GM23338 (cell line): ENCODE results near the gene ACY1. TPM values are rescaled to one million over a fixed set of nuclear protein-coding genes. Genes with fewer than 3 reads are reported as not detected.

Experiments used
- ATAC-seq: fragments of 200-7000 bp; cut with Tn5 transposase; 3 replicates; pipeline ENCODE4 v1.9.1; 2020
- DNase-seq: peaks from one replicate; pipeline ENCODE4 v3.0.0-alpha.2; 2015; ENCODE audit warnings: low spot score
- H2AFZ ChIP-seq: fragments of 200-600 bp; sonication (generic); 2 replicates; pipeline ENCODE4 v1.8.0; 2016; ENCODE audit warnings: antibody characterized with exemption, mild to moderate bottlenecking, moderate library complexity
- H3F3A ChIP-seq: fragments of 200-600 bp; sonication (generic); replicated peaks from 2 replicates; pipeline ENCODE4 v1.8.0; 2017; ENCODE audit warnings: antibody characterized with exemption, mixed run types, low read depth
- H3K27ac ChIP-seq: fragments of 200-600 bp; sonication (generic); 2 replicates; pipeline ENCODE4 v1.6.1; 2016; ENCODE audit warnings: low read depth
- H3K27me3 ChIP-seq: fragments of 200-600 bp; sonication (generic); 2 replicates; pipeline ENCODE4 v1.8.0; 2016; ENCODE audit warnings: mild to moderate bottlenecking, mixed run types, moderate library complexity; ENCODE audit not compliant: insufficient read depth
- H3K36me3 ChIP-seq: fragments of 200-600 bp; sonication (generic); 2 replicates; pipeline ENCODE4 v1.8.0; 2016; ENCODE audit warnings: mild to moderate bottlenecking; ENCODE audit not compliant: insufficient read depth
- H3K4me1 ChIP-seq: fragments of 200-600 bp; sonication (generic); 2 replicates; pipeline ENCODE4 v1.8.0; 2016; ENCODE audit warnings: mild to moderate bottlenecking, moderate library complexity; ENCODE audit not compliant: insufficient read depth
- H3K4me2 ChIP-seq: fragments of 200-600 bp; sonication (generic); 2 replicates; pipeline ENCODE4 v1.7.1; 2017; ENCODE audit warnings: mixed run types
- H3K4me3 ChIP-seq: fragments of 200-600 bp; sonication (generic); 2 replicates; pipeline ENCODE4 v1.6.1; 2016; ENCODE audit warnings: mixed run types
- H3K79me2 ChIP-seq: fragments of 200-600 bp; sonication (generic); replicated peaks from 2 replicates; pipeline ENCODE4 v1.8.0; 2017; ENCODE audit warnings: mild to moderate bottlenecking; ENCODE audit not compliant: insufficient read depth
- H3K9me2 ChIP-seq: fragments of 200-600 bp; sonication (generic); 2 replicates; pipeline ENCODE4 v1.8.0; 2017; ENCODE audit not compliant: insufficient read depth
- H4K20me1 ChIP-seq: fragments of 200-600 bp; sonication (generic); replicated peaks from 2 replicates; pipeline ENCODE4 v1.8.0; 2017; ENCODE audit warnings: mild to moderate bottlenecking; ENCODE audit not compliant: insufficient read depth
- H3K27ac Mint-ChIP-seq: 2 replicates; pipeline ENCODE4 v1.8.0; 2020; ENCODE audit warnings: inconsistent platforms, mild to moderate bottlenecking, moderate library complexity, mixed read lengths
- H3K27me3 Mint-ChIP-seq: 3 replicates; pipeline ENCODE4 v1.8.0; 2022; ENCODE audit warnings: low read depth, mild to moderate bottlenecking, moderate library complexity, mixed read lengths, inconsistent platforms; ENCODE audit not compliant: insufficient read depth, poor library complexity
- H3K36me3 Mint-ChIP-seq: 3 replicates; pipeline ENCODE4 v1.8.0; 2021; ENCODE audit warnings: low read depth, mild to moderate bottlenecking, inconsistent platforms, moderate library complexity, mixed read lengths
- H3K4me1 Mint-ChIP-seq: 3 replicates; pipeline ENCODE4 v1.8.0; 2020; ENCODE audit warnings: mild to moderate bottlenecking, inconsistent platforms, mixed read lengths
- H3K4me3 Mint-ChIP-seq: 3 replicates; pipeline ENCODE4 v1.8.0; 2021; ENCODE audit warnings: moderate library complexity, mild to moderate bottlenecking, inconsistent platforms, mixed read lengths
- H3K9me3 Mint-ChIP-seq: 3 replicates; pipeline ENCODE4 v1.8.0; 2020; ENCODE audit warnings: moderate library complexity, mild to moderate bottlenecking, inconsistent platforms, mixed read lengths
- CREB1 ChIP-seq: fragments of 250-450 bp; sonication (Bioruptor Pico); IDR thresholded peaks from 2 replicates; pipeline ENCODE4 v1.5.0; 2020; ENCODE audit warnings: low read depth, mild to moderate bottlenecking, moderate library complexity
- EZH2 ChIP-seq: fragments of 200-600 bp; sonication (generic); IDR thresholded peaks from one replicate; pipeline ENCODE4 v1.8.0; 2017; ENCODE audit warnings: antibody characterized with exemption, mild to moderate bottlenecking, low read depth; ENCODE audit not compliant: unreplicated experiment
- EZH2phosphoT487 ChIP-seq: fragments of 200-600 bp; sonication (generic); IDR thresholded peaks from one replicate; pipeline ENCODE4 v1.8.1; 2018; ENCODE audit warnings: antibody characterized with exemption; ENCODE audit not compliant: unreplicated experiment
- JUNB ChIP-seq: IDR thresholded peaks from one replicate; pipeline ENCODE4 v1.6.1; 2016; ENCODE audit warnings: antibody characterized with exemption; ENCODE audit not compliant: unreplicated experiment
- NANOG ChIP-seq: IDR thresholded peaks from 2 replicates; pipeline ENCODE4 v1.6.1; 2016; ENCODE audit warnings: antibody characterized with exemption, borderline replicate concordance
- POLR2AphosphoS5 ChIP-seq: IDR thresholded peaks from 2 replicates; pipeline ENCODE4 v1.6.1; 2016; ENCODE audit warnings: antibody characterized with exemption, low read depth
- STAT1 ChIP-seq: IDR thresholded peaks from one replicate; pipeline ENCODE4 v1.6.1; 2016; ENCODE audit warnings: antibody characterized with exemption; ENCODE audit not compliant: unreplicated experiment
- ZNF114 ChIP-seq: fragments of 250-450 bp; sonication (Bioruptor Pico); IDR thresholded peaks from 2 replicates; pipeline ENCODE4 v1.5.0; 2020; ENCODE audit warnings: mild to moderate bottlenecking, moderate library complexity
- ZNF331 ChIP-seq: fragments of 250-450 bp; sonication (Bioruptor Pico); IDR thresholded peaks from 2 replicates; pipeline ENCODE4 v1.5.0; 2020; ENCODE audit warnings: low read depth, mild to moderate bottlenecking, moderate library complexity
- polyA plus RNA-seq: library from polyadenylated mRNA; unstranded; fragments of >200 nt; fragmentation: Nextera tagmentation; extraction: Ambion mirVana; gene quantifications from 2 replicates; pipeline ENCODE4 v1.2.1, GENCODE V29; 2016
- total RNA-seq: library from RNA; depleted of rRNA; stranded (reverse); fragments of >200 nt; shearing (Covaris generic); gene quantifications from 2 replicates; pipeline ENCODE4 v1.2.3, GENCODE V29; 2014
- TF ChIP-seq, protein P1 (sequence below): fragments of 250-450 bp; sonication (Bioruptor Pico); IDR thresholded peaks from 2 replicates; pipeline ENCODE4 v1.5.0; 2020; ENCODE audit warnings: mild to moderate bottlenecking, moderate library complexity
- TF ChIP-seq, protein P2 (sequence below), 2 experiments: fragments of 200-600 bp in 1 of 2; sonication (generic) in 1 of 2; conservative IDR thresholded peaks; 2 replicates each; pipeline versions ENCODE4 v1.5.1 to v1.6.1; 2016 to 2017; ENCODE audit warnings: antibody characterized with exemption in 2 of 2, low read depth in 2 of 2, mild to moderate bottlenecking in 2 of 2, moderate library complexity in 1 of 2
- TF ChIP-seq, protein P3 (sequence below): IDR thresholded peaks from 2 replicates; pipeline ENCODE4 v1.6.1; 2016; ENCODE audit warnings: antibody characterized with exemption
- TF ChIP-seq, protein P4 (sequence below): IDR thresholded peaks from one replicate; pipeline ENCODE4 v1.6.1; 2018; ENCODE audit warnings: antibody characterized with exemption; ENCODE audit not compliant: unreplicated experiment

ACY1 gene
- total and polyA plus RNA-seq, 2 experiments from 2014 or later: 38.4 to 62.8 TPM

DNA sequence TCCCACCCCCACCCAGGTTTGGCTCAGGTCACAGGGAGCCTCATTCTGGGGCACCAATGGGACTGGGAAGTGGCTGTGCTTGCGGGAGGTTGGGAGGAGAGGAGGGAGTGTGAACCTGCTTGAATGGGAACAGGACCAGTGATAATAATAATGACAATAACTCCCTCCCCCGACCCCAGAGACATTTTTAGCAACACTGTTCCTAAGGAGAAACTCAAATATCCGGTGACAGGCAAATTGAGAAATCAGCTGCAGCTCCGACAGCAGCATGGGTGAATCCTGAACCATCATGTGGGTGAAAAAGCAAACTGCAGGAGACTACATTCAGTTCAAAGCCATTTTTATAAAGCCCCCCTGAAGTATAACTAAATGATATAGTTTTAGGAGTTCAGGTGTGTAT is 24.0 kb downstream of the ACY1 start:
- Mint-ChIP-seq H3K36me3 (no peaks in the 10 kb centered on the region; the same call in 2 of the 3 replicates), H3K27me3 (peaks cover 17% of the 10 kb centered on the region), H3K27ac (no peak overlapping the region), H3K4me1 (peaks cover 51% of the 10 kb centered on the region), H3K9me3 (no peaks in the 10 kb centered on the region), H3K4me3 (no peak overlapping the region; the same call in 2 of the 3 replicates)
- Histone ChIP-seq H3K27me3 (no peaks in the 10 kb centered on the region), H3K4me2 (no peak overlapping the region), H3K27ac (no peak overlapping the region), H2AFZ (no peak overlapping the region), H3K36me3 (no peaks in the 10 kb centered on the region), H3K4me1 (peaks cover 25% of the 10 kb centered on the region; the same call in 1 of the 2 replicates), H3F3A (no peaks in the 10 kb centered on the region; the same call in 1 of the 2 replicates), H4K20me1 (no peaks in the 10 kb centered on the region), H3K9me2 (peaks cover 5% of the 10 kb centered on the region; the same call in 1 of the 2 replicates), H3K79me2 (no peaks in the 10 kb centered on the region), H3K4me3 (no peak overlapping the region)
- TF ChIP-seq, protein P1, sequence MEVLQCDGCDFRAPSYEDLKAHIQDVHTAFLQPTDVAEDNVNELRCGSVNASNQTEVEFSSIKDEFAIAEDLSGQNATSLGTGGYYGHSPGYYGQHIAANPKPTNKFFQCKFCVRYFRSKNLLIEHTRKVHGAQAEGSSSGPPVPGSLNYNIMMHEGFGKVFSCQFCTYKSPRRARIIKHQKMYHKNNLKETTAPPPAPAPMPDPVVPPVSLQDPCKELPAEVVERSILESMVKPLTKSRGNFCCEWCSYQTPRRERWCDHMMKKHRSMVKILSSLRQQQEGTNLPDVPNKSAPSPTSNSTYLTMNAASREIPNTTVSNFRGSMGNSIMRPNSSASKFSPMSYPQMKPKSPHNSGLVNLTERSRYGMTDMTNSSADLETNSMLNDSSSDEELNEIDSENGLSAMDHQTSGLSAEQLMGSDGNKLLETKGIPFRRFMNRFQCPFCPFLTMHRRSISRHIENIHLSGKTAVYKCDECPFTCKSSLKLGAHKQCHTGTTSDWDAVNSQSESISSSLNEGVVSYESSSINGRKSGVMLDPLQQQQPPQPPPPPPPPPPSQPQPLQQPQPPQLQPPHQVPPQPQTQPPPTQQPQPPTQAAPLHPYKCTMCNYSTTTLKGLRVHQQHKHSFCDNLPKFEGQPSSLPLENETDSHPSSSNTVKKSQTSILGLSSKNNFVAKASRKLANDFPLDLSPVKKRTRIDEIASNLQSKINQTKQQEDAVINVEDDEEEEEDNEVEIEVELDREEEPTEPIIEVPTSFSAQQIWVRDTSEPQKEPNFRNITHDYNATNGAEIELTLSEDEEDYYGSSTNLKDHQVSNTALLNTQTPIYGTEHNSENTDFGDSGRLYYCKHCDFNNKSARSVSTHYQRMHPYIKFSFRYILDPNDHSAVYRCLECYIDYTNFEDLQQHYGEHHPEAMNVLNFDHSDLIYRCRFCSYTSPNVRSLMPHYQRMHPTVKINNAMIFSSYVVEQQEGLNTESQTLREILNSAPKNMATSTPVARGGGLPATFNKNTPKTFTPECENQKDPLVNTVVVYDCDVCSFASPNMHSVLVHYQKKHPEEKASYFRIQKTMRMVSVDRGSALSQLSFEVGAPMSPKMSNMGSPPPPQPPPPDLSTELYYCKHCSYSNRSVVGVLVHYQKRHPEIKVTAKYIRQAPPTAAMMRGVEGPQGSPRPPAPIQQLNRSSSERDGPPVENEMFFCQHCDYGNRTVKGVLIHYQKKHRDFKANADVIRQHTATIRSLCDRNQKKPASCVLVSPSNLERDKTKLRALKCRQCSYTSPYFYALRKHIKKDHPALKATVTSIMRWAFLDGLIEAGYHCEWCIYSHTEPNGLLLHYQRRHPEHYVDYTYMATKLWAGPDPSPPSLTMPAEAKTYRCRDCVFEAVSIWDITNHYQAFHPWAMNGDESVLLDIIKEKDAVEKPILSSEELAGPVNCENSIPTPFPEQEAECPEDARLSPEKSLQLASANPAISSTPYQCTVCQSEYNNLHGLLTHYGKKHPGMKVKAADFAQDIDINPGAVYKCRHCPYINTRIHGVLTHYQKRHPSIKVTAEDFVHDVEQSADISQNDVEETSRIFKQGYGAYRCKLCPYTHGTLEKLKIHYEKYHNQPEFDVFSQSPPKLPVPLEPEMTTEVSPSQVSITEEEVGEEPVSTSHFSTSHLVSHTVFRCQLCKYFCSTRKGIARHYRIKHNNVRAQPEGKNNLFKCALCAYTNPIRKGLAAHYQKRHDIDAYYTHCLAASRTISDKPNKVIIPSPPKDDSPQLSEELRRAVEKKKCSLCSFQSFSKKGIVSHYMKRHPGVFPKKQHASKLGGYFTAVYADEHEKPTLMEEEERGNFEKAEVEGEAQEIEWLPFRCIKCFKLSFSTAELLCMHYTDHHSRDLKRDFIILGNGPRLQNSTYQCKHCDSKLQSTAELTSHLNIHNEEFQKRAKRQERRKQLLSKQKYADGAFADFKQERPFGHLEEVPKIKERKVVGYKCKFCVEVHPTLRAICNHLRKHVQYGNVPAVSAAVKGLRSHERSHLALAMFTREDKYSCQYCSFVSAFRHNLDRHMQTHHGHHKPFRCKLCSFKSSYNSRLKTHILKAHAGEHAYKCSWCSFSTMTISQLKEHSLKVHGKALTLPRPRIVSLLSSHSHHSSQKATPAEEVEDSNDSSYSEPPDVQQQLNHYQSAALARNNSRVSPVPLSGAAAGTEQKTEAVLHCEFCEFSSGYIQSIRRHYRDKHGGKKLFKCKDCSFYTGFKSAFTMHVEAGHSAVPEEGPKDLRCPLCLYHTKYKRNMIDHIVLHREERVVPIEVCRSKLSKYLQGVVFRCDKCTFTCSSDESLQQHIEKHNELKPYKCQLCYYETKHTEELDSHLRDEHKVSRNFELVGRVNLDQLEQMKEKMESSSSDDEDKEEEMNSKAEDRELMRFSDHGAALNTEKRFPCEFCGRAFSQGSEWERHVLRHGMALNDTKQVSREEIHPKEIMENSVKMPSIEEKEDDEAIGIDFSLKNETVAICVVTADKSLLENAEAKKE (CRISPR knock-in tag): no peak
- TF ChIP-seq, protein P2, sequence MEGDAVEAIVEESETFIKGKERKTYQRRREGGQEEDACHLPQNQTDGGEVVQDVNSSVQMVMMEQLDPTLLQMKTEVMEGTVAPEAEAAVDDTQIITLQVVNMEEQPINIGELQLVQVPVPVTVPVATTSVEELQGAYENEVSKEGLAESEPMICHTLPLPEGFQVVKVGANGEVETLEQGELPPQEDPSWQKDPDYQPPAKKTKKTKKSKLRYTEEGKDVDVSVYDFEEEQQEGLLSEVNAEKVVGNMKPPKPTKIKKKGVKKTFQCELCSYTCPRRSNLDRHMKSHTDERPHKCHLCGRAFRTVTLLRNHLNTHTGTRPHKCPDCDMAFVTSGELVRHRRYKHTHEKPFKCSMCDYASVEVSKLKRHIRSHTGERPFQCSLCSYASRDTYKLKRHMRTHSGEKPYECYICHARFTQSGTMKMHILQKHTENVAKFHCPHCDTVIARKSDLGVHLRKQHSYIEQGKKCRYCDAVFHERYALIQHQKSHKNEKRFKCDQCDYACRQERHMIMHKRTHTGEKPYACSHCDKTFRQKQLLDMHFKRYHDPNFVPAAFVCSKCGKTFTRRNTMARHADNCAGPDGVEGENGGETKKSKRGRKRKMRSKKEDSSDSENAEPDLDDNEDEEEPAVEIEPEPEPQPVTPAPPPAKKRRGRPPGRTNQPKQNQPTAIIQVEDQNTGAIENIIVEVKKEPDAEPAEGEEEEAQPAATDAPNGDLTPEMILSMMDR (conservative IDR thresholded peaks at IDR 0.05; ENCODE audit: low read depth in 2 of 2): no peak
- TF ChIP-seq ZNF114 (CRISPR knock-in tag): no peak
- no peak for TF ChIP-seq CREB1 (CRISPR knock-in tag)
- TF ChIP-seq, protein P3, sequence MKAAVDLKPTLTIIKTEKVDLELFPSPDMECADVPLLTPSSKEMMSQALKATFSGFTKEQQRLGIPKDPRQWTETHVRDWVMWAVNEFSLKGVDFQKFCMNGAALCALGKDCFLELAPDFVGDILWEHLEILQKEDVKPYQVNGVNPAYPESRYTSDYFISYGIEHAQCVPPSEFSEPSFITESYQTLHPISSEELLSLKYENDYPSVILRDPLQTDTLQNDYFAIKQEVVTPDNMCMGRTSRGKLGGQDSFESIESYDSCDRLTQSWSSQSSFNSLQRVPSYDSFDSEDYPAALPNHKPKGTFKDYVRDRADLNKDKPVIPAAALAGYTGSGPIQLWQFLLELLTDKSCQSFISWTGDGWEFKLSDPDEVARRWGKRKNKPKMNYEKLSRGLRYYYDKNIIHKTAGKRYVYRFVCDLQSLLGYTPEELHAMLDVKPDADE: no peak
- TF ChIP-seq STAT1: no peak
- TF ChIP-seq EZH2: no peak
- TF ChIP-seq POLR2AphosphoS5: no peak
- TF ChIP-seq NANOG: no peak
- TF ChIP-seq ZNF331 (CRISPR knock-in tag): no peak
- no peak for TF ChIP-seq EZH2phosphoT487
- TF ChIP-seq, protein P4, sequence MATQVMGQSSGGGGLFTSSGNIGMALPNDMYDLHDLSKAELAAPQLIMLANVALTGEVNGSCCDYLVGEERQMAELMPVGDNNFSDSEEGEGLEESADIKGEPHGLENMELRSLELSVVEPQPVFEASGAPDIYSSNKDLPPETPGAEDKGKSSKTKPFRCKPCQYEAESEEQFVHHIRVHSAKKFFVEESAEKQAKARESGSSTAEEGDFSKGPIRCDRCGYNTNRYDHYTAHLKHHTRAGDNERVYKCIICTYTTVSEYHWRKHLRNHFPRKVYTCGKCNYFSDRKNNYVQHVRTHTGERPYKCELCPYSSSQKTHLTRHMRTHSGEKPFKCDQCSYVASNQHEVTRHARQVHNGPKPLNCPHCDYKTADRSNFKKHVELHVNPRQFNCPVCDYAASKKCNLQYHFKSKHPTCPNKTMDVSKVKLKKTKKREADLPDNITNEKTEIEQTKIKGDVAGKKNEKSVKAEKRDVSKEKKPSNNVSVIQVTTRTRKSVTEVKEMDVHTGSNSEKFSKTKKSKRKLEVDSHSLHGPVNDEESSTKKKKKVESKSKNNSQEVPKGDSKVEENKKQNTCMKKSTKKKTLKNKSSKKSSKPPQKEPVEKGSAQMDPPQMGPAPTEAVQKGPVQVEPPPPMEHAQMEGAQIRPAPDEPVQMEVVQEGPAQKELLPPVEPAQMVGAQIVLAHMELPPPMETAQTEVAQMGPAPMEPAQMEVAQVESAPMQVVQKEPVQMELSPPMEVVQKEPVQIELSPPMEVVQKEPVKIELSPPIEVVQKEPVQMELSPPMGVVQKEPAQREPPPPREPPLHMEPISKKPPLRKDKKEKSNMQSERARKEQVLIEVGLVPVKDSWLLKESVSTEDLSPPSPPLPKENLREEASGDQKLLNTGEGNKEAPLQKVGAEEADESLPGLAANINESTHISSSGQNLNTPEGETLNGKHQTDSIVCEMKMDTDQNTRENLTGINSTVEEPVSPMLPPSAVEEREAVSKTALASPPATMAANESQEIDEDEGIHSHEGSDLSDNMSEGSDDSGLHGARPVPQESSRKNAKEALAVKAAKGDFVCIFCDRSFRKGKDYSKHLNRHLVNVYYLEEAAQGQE: no peak
- no peak for TF ChIP-seq JUNB
- DNase-seq (no peak), ATAC-seq (no peak)
